Stimulated activated CD8-positive, alpha-beta memory T cell treated with anti-CD3 and anti-CD28 coated beads, Interleukin-12 subunit alpha, Interleukin-12 subunit beta, amount 100 ng/mL, for 4 hours (primary cell): ENCODE results near the gene TMX1.

Experiments
- DNase-seq: peaks from one replicate; pipeline ENCODE4 v3.0.0-alpha.2; 2020; ENCODE audit warnings: low read depth

TMX1 gene

GRCh38 chr14:51293149-51293911 lies 53.3 kb downstream of the TMX1 start:
- DNase-seq = no peak

- DNase-seq = no peak
These were observed 53.9 kb downstream of the TMX1 start for GRCh38 chr14:51293912-51294389.

GRCh38 chr14:51294951-51295525 lies 55.0 kb downstream of the TMX1 start:
- no peak for DNase-seq

- DNase-seq = no peak
These were observed 55.7 kb downstream of the TMX1 start for GRCh38 chr14:51295646-51296263.

GRCh38 chr14:51297066-51297465 lies 57.0 kb downstream of the TMX1 start:
- DNase-seq = no peak

GRCh38 chr14:51298895-51299294 lies 58.8 kb downstream of the TMX1 start:
- no peak for DNase-seq

- no peak for DNase-seq
These were observed 62.4 kb downstream of the TMX1 start for GRCh38 chr14:51302295-51303030.

GRCh38 chr14:51304438-51304837 lies 64.4 kb downstream of the TMX1 start:
- no peak for DNase-seq

- no peak for DNase-seq
These were observed 64.9 kb downstream of the TMX1 start for GRCh38 chr14:51304941-51305340.

- DNase-seq = no peak
These were observed 65.7 kb downstream of the TMX1 start for GRCh38 chr14:51305751-51306150.
